T-cell (primary cell): ENCODE data around the gene GAS2L1. TPM values are rescaled to one million over a fixed set of nuclear protein-coding genes. Genes with fewer than 3 reads are reported as not detected.

Experiments used
- ATAC-seq, 4 experiments: fragments of 200-7000 bp in 3 of 4; fragments of 150-1000 bp in 1 of 4; cut with Tn5 transposase; replicated peaks in 1 of 4; 1 replicate in 3 of 4; 2 replicates in 1 of 4; pipeline ENCODE4 v1.10.0; 2021; ENCODE audit warnings: moderate library complexity in 3 of 4, mild to moderate bottlenecking in 2 of 4, moderate number of reproducible peaks in 1 of 4
- CTCF ChIA-PET, 2 donors: fragments of 300-600 bp; sonication (Branson Sonifier 250); formaldehyde crosslinking; loops; one replicate each; lab custom pipeline; 2022; ENCODE audit warnings: antibody characterized with exemption in 2 of 2; lab: Charles Lee
- POLR2A ChIA-PET, 2 donors: fragments of 300-600 bp; sonication (Branson Sonifier 250); formaldehyde crosslinking; loops; one replicate each; lab custom pipeline; 2022; ENCODE audit warnings: antibody characterized with exemption in 2 of 2; lab: Charles Lee
- DNase-seq, 35 experiments: peaks; one replicate each; pipeline versions ENCODE4 v3.0.0 to v3.0.0-alpha.2; 2013 to 2023
- H3K27ac ChIP-seq: one replicate; pipeline ENCODE4 v1.5.1; 2013; ENCODE audit warnings: low read length
- H3K27me3 ChIP-seq, 2 experiments: replicated peaks in 1 of 2; 1 replicate in 1 of 2; 2 replicates in 1 of 2; pipeline versions ENCODE4 v1.6.1 to v1.7.0; 2013; ENCODE audit warnings: low read length in 1 of 2, mixed read lengths in 1 of 2; ENCODE audit not compliant: control insufficient read depth in 2 of 2, insufficient read depth in 2 of 2; ENCODE audit errors: extremely low read depth in 1 of 2
- H3K36me3 ChIP-seq, 2 donors: 1 replicate in 1 of 2; 2 replicates in 1 of 2; pipeline versions ENCODE4 v1.6.1 to v1.7.0; 2013; ENCODE audit warnings: low read length in 1 of 2; ENCODE audit not compliant: control insufficient read depth in 2 of 2, insufficient read depth in 1 of 2; ENCODE audit errors: extremely low read depth in 1 of 2
- H3K4me1 ChIP-seq, 2 experiments: 1 replicate in 1 of 2; 2 replicates in 1 of 2; pipeline versions ENCODE4 v1.6.1 to v1.7.0; 2013; ENCODE audit warnings: low read length in 2 of 2, mixed read lengths in 1 of 2; ENCODE audit not compliant: insufficient read depth in 2 of 2, control insufficient read depth in 1 of 2; ENCODE audit errors: extremely low read depth in 1 of 2
- H3K4me3 ChIP-seq, 2 donors: 1 replicate in 1 of 2; 2 replicates in 1 of 2; pipeline versions ENCODE4 v1.5.1 to v1.7.0; 2013; ENCODE audit warnings: mild to moderate bottlenecking in 2 of 2, low read length in 1 of 2, moderate library complexity in 1 of 2; ENCODE audit not compliant: control insufficient read depth in 1 of 2; ENCODE audit errors: extremely low read depth in 1 of 2
- H3K9me3 ChIP-seq: 2 replicates; pipeline ENCODE4 v1.7.0; 2013
- H3K27ac Mint-ChIP-seq, 2 donors: one replicate each; pipeline ENCODE4 v1.8.0; 2020 to 2021; ENCODE audit warnings: mild to moderate bottlenecking in 2 of 2, mixed read lengths in 2 of 2
- H3K27me3 Mint-ChIP-seq, 2 donors: one replicate each; pipeline ENCODE4 v1.8.0; 2021 to 2022; ENCODE audit warnings: mixed read lengths in 2 of 2
- H3K36me3 Mint-ChIP-seq: one replicate; pipeline ENCODE4 v1.8.0; 2021; ENCODE audit warnings: mixed read lengths
- H3K4me1 Mint-ChIP-seq, 3 donors: one replicate each; pipeline ENCODE4 v1.8.0; 2020 to 2022; ENCODE audit warnings: mixed read lengths in 3 of 3, mild to moderate bottlenecking in 1 of 3
- H3K4me3 Mint-ChIP-seq, 3 donors: one replicate each; pipeline ENCODE4 v1.8.0; 2020 to 2022; ENCODE audit warnings: mild to moderate bottlenecking in 3 of 3, mixed read lengths in 3 of 3, moderate library complexity in 3 of 3
- H3K9me3 Mint-ChIP-seq, 3 donors: one replicate each; pipeline ENCODE4 v1.8.0; 2020 to 2022; ENCODE audit warnings: mixed read lengths in 3 of 3
- WGBS: methylation state at CpG from one replicate; pipeline ENCODE4 v1.1.5; 2013; ENCODE audit warnings: missing lambda C conversion rate; ENCODE audit not compliant: insufficient coverage; 5-methylcytosine and 5-hydroxymethylcytosine counted together
- total RNA-seq, 35 experiments: library from RNA in 6 of 35; stranded (reverse) in 6 of 35; fragments of 120-200 nt in 1 of 35; gene quantifications; one replicate each; pipeline versions ENCODE4 v1.2.1 to v1.2.4 and lab custom pipeline; 2013 to 2026

GAS2L1 gene
- total RNA-seq, 5 donors from 2014 or later (not counting 1 experiment from before 2014, with no cell fraction given), result 0.53 to 1.2 (median 0.85) TPM

DNA sequence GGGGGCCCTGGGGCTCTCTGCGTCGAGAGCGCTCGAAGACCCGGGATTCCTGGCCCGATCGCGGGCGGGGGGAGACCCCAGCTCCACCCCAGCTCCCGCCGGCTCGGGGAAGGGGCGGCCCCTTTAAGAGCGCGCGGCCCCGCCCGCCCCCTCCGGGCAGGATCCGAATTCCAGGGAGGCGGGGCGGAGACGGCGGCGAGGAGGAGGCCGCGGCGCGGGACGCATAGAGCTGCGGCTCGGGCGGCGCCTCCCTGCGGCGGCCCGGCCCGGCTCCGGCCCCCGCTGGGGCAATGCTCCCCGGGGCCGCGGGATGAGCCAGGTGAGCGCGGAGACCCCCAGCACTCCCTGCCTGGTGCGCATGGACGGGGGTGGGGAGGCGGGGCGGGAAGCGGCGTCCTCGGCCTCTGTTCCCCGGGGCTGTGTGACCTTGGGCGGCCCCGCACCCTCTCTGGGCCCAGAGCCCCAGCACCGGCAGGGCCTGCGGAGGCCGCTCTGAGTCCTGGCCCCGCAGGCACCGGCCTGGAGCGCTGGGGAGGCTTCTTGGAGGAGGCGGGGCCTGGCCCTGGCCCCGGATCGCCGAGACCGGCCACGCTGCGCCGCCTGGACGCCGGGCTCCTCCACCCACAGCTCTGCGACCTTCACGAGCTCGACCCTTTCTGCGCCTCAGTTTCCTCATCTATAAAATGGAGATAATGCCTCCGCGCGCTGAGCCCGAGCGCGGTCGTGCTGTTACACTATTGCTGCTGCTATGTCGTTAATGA lies 565 bp downstream of the GAS2L1 start:
- Histone ChIP-seq H3K27ac (no peak overlapping the region), H3K36me3 (no peaks in the 10 kb centered on the region), H3K4me3 (peak overlapping the region; percentile 65 to 82), H3K9me3 (no peaks in the 10 kb centered on the region), H3K4me1 (peaks cover 0 to 42% of the 10 kb centered on the region in 2 experiments), H3K27me3 (peaks cover 0 to 54% of the 10 kb centered on the region in 2 experiments)
- Mint-ChIP-seq H3K4me1 (peaks cover 4 to 26% (median 10%) of the 10 kb centered on the region in 3 donors), H3K36me3 (no peaks in the 10 kb centered on the region), H3K4me3 (peak overlapping the region; percentile 70 to 83 (median 79)), H3K9me3 (no peaks in the 10 kb centered on the region), H3K27ac (no peak overlapping the region), H3K27me3 (peaks cover 14 to 29% of the 10 kb centered on the region in 2 donors)
- DNase-seq (peak in 4 of 35 experiments; percentile 19 to 45 (median 32)), ATAC-seq (peak; percentile 44 to 54 (median 52))
- ChIA-PET POLR2A (no interaction called here), CTCF (no interaction called here)
- 19% methylated on average over 78 of the region's 83 CpGs for WGBS

- Histone ChIP-seq H3K27me3 (peaks cover 0 to 60% of the 10 kb centered on the region in 2 experiments), H3K4me3 (no peak overlapping the region), H3K36me3 (no peaks in the 10 kb centered on the region), H3K4me1 (peaks cover 0 to 42% of the 10 kb centered on the region in 2 experiments), H3K27ac (no peak overlapping the region), H3K9me3 (no peaks in the 10 kb centered on the region)
- POLR2A ChIA-PET, result no interaction called here
- 91% methylated on average over 12 of the region's 20 CpGs for WGBS
- Mint-ChIP-seq H3K9me3 (no peaks in the 10 kb centered on the region), H3K36me3 (no peaks in the 10 kb centered on the region), H3K27ac (no peak overlapping the region), H3K4me1 (peaks cover 4 to 29% (median 12%) of the 10 kb centered on the region in 3 donors), H3K27me3 (peaks cover 19 to 35% of the 10 kb centered on the region in 2 donors), H3K4me3 (peak overlapping the region; percentile 70 to 80 (median 79))
- ATAC-seq, result no peak
- no peak for DNase-seq
- CTCF ChIA-PET, result no interaction called here
These were observed 1.2 kb downstream of the GAS2L1 start for GRCh38 chr22:29307596-29308147.

DNA sequence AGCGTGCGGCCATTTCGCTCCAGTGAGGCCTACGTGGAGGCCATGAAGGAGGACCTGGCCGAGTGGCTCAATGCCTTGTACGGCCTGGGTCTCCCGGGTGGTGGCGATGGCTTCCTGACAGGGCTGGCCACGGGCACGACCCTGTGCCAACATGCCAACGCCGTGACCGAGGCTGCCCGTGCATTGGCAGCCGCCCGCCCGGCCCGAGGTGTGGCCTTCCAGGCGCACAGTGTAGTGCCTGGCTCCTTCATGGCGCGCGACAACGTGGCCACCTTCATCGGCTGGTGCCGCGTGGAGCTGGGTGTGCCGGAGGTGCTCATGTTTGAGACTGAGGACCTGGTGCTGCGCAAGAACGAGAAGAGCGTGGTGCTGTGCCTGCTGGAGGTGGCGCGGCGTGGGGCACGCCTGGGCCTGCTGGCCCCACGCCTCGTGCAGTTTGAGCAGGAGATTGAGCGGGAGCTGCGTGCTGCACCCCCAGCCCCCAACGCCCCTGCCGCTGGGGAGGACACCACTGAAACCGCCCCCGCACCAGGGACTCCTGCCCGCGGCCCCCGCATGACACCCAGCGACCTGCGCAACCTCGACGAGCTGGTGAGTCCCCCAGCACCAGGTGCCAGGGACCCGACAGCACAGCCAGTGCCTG lies 1.8 kb downstream of the GAS2L1 start:
- DNase-seq, result no peak
- peaks cover 0 to 65% of the 10 kb centered on the region in 2 experiments for H3K27me3 ChIP-seq
- ChIA-PET POLR2A (no interaction called here), CTCF (no interaction called here)
- Mint-ChIP-seq H3K27ac (no peak overlapping the region), H3K4me1 (peaks cover 4 to 34% (median 12%) of the 10 kb centered on the region in 3 donors), H3K36me3 (no peaks in the 10 kb centered on the region), H3K4me3 (peak overlapping the region in 2 of 3 donors; percentile 11 to 37), H3K27me3 (peaks cover 25 to 41% of the 10 kb centered on the region in 2 donors), H3K9me3 (no peaks in the 10 kb centered on the region)
- 94% methylated on average over 48 of the region's 50 CpGs for WGBS
- no peak overlapping the region for H3K4me3 ChIP-seq
- no peak for ATAC-seq
- no peaks in the 10 kb centered on the region for H3K36me3 ChIP-seq
- no peaks in the 10 kb centered on the region for H3K9me3 ChIP-seq
- H3K27ac ChIP-seq, result no peak overlapping the region
- H3K4me1 ChIP-seq, result peaks cover 0 to 46% of the 10 kb centered on the region in 2 experiments

- peaks cover 7 to 38% (median 15%) of the 10 kb centered on the region in 3 donors for H3K4me1 Mint-ChIP-seq
- DNase-seq (peak in 16 of 35 experiments; percentile 27 to 46 (median 32)), ATAC-seq (peak; percentile 31 to 55 (median 44))
- Histone ChIP-seq H3K27me3 (peaks cover 2 to 70% of the 10 kb centered on the region in 2 experiments), H3K4me1 (peaks cover 0 to 50% of the 10 kb centered on the region in 2 experiments), H3K36me3 (no peaks in the 10 kb centered on the region), H3K27ac (no peak overlapping the region), H3K9me3 (no peaks in the 10 kb centered on the region), H3K4me3 (no peak overlapping the region)
- no peaks in the 10 kb centered on the region for H3K9me3 Mint-ChIP-seq
- ChIA-PET CTCF (no interaction called here), POLR2A (no interaction called here)
- H3K36me3 Mint-ChIP-seq, result no peaks in the 10 kb centered on the region
- H3K27ac Mint-ChIP-seq, result no peak overlapping the region
- H3K4me3 Mint-ChIP-seq, result peak overlapping the region; percentile 3 to 37 (median 11)
- WGBS, result 48% methylated on average over 12 of the region's 13 CpGs
- H3K27me3 Mint-ChIP-seq, result peaks cover 29 to 47% of the 10 kb centered on the region in 2 donors
These were observed 2.4 kb downstream of the GAS2L1 start for GRCh38 chr22:29308791-29309262.

DNA sequence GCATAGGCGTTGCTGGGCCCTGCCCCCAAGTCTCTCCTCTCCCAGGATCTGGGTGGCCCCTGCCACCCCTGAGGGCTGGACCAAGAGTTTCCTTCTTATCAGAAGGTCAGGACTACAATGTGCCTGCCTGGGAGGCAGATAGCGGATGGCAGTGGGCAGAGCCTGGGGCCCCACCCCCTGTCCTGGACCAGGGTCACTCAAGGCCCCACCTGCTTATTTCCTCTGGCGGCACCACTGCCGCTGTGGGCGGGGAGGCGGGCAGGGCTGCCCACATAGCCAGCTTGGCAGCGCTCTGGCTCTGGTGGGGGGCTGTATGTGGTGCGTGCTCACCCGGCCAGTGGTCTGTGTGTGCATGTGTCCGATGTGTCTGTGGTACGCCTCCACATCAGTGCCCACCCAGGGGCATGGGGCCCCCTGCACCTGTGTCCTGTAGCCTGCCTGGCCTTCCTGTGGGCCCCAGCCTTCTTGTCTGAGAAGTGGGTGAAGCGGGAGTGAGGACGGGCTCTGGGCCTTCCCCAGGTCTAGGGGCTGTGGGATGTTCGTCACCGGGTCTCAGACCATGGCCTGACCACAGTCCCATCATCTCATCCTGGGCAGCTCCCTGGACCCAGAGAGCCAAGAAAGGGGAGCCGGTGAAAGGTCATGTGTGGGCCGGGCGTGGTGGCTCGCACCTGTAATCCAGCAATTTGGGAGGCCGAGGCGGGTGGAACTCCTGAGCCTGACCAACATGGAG lies 3.0 kb downstream of the GAS2L1 start:
- Mint-ChIP-seq H3K4me1 (peaks cover 14 to 45% (median 22%) of the 10 kb centered on the region in 3 donors), H3K27me3 (peaks cover 36 to 53% of the 10 kb centered on the region in 2 donors), H3K27ac (no peak overlapping the region), H3K36me3 (no peaks in the 10 kb centered on the region), H3K9me3 (no peaks in the 10 kb centered on the region), H3K4me3 (peak overlapping the region in 1 of 3 donors; percentile 3)
- DNase-seq (no peak), ATAC-seq (no peak)
- Histone ChIP-seq H3K36me3 (no peaks in the 10 kb centered on the region), H3K4me1 (peaks cover 0 to 57% of the 10 kb centered on the region in 2 experiments), H3K9me3 (no peaks in the 10 kb centered on the region), H3K27me3 (peaks cover 7 to 71% of the 10 kb centered on the region in 2 experiments), H3K27ac (no peak overlapping the region), H3K4me3 (no peak overlapping the region)
- POLR2A ChIA-PET, result no interaction called here
- 83% methylated on average over 15 of the region's 21 CpGs for WGBS
- CTCF ChIA-PET, result no interaction called here
